DND-41 (cell line): ENCODE results near the gene CC2D2A.

Experiments
- ATAC-seq: fragments of 200-7000 bp; cut with Tn5 transposase; 3 replicates; pipeline ENCODE4 v1.9.1; 2021; ENCODE audit warnings: low read depth; ENCODE audit not compliant: insufficient read depth
- DNase-seq: peaks from one replicate; pipeline ENCODE4 v3.0.0-alpha.2; 2020
- H2AFZ ChIP-seq: 2 replicates; pipeline ENCODE4 v1.6.0; 2012; ENCODE audit warnings: low read depth, low read length
- H3K27ac ChIP-seq: 2 replicates; pipeline ENCODE4 v1.5.1; 2012; ENCODE audit warnings: low read length, inconsistent platforms
- H3K27me3 ChIP-seq: fragments of 200-600 bp; sonication (generic); 2 replicates; pipeline ENCODE4 v1.6.0; 2012; ENCODE audit warnings: low read length, mild to moderate bottlenecking, inconsistent platforms; ENCODE audit not compliant: insufficient read depth, poor library complexity
- H3K36me3 ChIP-seq: 2 replicates; pipeline ENCODE4 v1.5.1; 2012; ENCODE audit warnings: low read length, inconsistent platforms; ENCODE audit not compliant: insufficient read depth
- H3K4me1 ChIP-seq: 2 replicates; pipeline ENCODE4 v1.5.1; 2012; ENCODE audit warnings: mild to moderate bottlenecking, low read length; ENCODE audit not compliant: insufficient read depth
- H3K4me2 ChIP-seq: 2 replicates; pipeline ENCODE4 v1.6.0; 2012; ENCODE audit warnings: mild to moderate bottlenecking, moderate library complexity, low read length, inconsistent platforms; ENCODE audit not compliant: insufficient read depth
- H3K4me3 ChIP-seq, 2 experiments: fragments of 200-600 bp in 1 of 2; shearing (Covaris generic) in 1 of 2; 2 replicates each; pipeline ENCODE4 v1.5.1; 2012 to 2016; ENCODE audit warnings: inconsistent platforms in 2 of 2, low read length in 2 of 2, mild to moderate bottlenecking in 2 of 2, low read depth in 1 of 2, moderate library complexity in 1 of 2
- H3K79me2 ChIP-seq: 2 replicates; pipeline ENCODE4 v1.6.0; 2012; ENCODE audit warnings: low read length, inconsistent platforms; ENCODE audit not compliant: insufficient read depth
- H3K9ac ChIP-seq: 2 replicates; pipeline ENCODE4 v1.6.0; 2012; ENCODE audit warnings: low read depth, mild to moderate bottlenecking, inconsistent platforms, low read length, moderate library complexity
- H3K9me3 ChIP-seq: 2 replicates; pipeline ENCODE4 v1.5.1; 2012; ENCODE audit warnings: low read length, moderate library complexity, mild to moderate bottlenecking, inconsistent platforms; ENCODE audit not compliant: insufficient read depth, severe bottlenecking
- H4K20me1 ChIP-seq: 2 replicates; pipeline ENCODE4 v1.6.0; 2012; ENCODE audit warnings: low read length; ENCODE audit not compliant: insufficient read depth
- EZH2 ChIP-seq: IDR thresholded peaks from 3 replicates; pipeline ENCODE4 v1.6.1; 2012; ENCODE audit warnings: borderline replicate concordance, low read depth, mild to moderate bottlenecking, moderate library complexity, low read length, inconsistent platforms; ENCODE audit not compliant: severe bottlenecking
- TF ChIP-seq, protein P1 (sequence below): IDR thresholded peaks from 2 replicates; pipeline ENCODE4 v1.5.1; 2012; ENCODE audit warnings: borderline replicate concordance, low read length, moderate library complexity, mild to moderate bottlenecking; ENCODE audit not compliant: poor library complexity, severe bottlenecking; ENCODE audit errors: extremely low read depth

The CC2D2A gene

DNA sequence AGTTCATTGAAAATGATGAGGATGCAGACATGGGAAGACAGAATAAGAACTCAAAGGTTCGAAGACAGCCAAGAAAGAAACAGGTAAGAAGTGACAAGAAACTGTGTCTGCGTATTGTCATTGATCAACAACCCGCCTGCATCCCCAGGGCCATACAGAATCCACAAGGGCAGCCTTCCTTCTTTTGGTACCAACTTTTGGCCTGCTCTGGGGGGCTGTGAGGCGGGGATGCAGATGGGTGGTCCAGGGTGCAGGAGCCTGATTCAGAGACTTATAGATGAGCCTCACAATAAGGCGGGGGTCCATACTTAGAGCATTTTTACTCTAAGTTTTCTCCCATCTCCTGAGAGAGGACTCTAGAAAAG lies 9.0 kb downstream of the CC2D2A start:
- no peaks in the 10 kb centered on the region for H3K9me3 ChIP-seq
- H3K4me2 ChIP-seq, result no peak overlapping the region

DNA sequence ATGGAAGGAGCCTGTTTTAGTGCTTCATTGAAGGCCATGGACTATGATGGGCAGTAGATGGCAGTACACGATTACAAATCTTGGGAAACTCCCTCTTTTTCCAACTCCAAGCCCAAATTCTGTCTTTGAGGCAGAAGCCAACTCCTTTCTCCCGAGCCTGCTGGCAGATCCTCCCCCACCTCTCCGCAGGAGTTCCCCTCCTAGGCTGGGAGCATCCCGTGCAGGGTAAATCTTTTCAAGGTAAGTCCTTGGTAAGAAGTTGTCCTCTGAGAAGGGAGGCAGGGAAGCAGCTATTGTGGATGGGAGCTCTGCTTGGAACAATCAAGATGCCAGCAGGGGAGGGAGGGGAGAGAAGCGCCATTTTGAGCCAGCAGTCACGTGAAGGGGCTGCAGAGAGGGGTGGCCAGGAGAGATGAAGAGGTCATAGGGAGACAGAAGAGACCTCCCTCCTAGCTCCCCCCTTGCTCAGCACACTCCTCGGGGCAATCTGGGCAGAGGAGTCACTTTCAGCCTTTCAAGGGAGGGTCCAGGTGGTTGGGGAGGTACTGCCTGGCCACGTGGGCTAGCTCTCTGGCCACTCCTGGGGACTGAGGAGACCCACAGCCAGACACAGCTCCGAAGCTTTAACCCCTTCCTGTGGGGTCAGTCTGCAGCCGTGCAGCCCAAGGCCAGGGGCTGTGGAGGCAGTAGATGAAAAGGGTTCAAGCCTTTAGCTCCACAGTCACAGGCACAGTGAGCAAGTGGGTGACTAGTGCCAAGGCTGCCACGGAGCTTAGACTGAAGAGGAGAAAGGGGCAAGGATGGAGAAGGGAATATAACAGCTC lies 9.6 kb downstream of the CC2D2A start:
- no peak overlapping the region for H3K27ac ChIP-seq
- no peaks in the 10 kb centered on the region for H3K4me1 ChIP-seq
- H3K4me3 ChIP-seq, result no peak overlapping the region
- H3K36me3 ChIP-seq, result no peaks in the 10 kb centered on the region
- DNase-seq (peak; percentile 35), ATAC-seq (peak; percentile 80; the same call in 2 of the 3 replicates)
- H3K27me3 ChIP-seq, result no peaks in the 10 kb centered on the region
- H3K79me2 ChIP-seq, result no peaks in the 10 kb centered on the region
- H3K4me2 ChIP-seq, result no peak overlapping the region
- H3K9ac ChIP-seq, result no peak overlapping the region
- H2AFZ ChIP-seq, result no peak overlapping the region
- TF ChIP-seq EZH2, result no peak
- TF ChIP-seq, protein P1, sequence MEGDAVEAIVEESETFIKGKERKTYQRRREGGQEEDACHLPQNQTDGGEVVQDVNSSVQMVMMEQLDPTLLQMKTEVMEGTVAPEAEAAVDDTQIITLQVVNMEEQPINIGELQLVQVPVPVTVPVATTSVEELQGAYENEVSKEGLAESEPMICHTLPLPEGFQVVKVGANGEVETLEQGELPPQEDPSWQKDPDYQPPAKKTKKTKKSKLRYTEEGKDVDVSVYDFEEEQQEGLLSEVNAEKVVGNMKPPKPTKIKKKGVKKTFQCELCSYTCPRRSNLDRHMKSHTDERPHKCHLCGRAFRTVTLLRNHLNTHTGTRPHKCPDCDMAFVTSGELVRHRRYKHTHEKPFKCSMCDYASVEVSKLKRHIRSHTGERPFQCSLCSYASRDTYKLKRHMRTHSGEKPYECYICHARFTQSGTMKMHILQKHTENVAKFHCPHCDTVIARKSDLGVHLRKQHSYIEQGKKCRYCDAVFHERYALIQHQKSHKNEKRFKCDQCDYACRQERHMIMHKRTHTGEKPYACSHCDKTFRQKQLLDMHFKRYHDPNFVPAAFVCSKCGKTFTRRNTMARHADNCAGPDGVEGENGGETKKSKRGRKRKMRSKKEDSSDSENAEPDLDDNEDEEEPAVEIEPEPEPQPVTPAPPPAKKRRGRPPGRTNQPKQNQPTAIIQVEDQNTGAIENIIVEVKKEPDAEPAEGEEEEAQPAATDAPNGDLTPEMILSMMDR, result peak; percentile 82
- no peaks in the 10 kb centered on the region for H3K9me3 ChIP-seq
- no peaks in the 10 kb centered on the region for H4K20me1 ChIP-seq

More for the DNA sequence above, 9.0 kb downstream of the CC2D2A start:
- no peak overlapping the region for H3K9ac ChIP-seq
- no peak overlapping the region for H3K27ac ChIP-seq
- no peak for TF ChIP-seq EZH2
- TF ChIP-seq, protein P1, result no peak
- no peaks in the 10 kb centered on the region for H3K27me3 ChIP-seq
- no peak overlapping the region for H3K4me3 ChIP-seq
- no peaks in the 10 kb centered on the region for H3K79me2 ChIP-seq
- no peak for ATAC-seq
- no peak overlapping the region for H2AFZ ChIP-seq
- DNase-seq, result no peak
- H3K4me1 ChIP-seq, result no peaks in the 10 kb centered on the region
- H3K36me3 ChIP-seq, result no peaks in the 10 kb centered on the region
- H4K20me1 ChIP-seq, result no peaks in the 10 kb centered on the region

DNA sequence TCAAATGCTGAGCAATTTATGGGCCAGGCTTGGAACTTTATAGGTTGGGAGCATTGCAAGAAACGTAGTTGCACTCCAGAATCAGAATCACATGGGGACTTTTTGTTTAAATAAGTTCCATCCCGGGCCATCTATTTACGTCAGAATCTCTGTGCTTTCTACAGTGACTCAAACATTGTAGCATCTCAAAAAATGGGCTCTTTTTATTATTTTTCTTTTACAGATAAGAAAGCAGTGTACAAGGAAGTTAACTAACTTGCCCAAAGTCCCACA lies 10.2 kb downstream of the CC2D2A start:
- Histone ChIP-seq H2AFZ (no peak overlapping the region), H3K36me3 (no peaks in the 10 kb centered on the region), H3K9ac (no peak overlapping the region), H3K4me2 (no peak overlapping the region), H4K20me1 (no peaks in the 10 kb centered on the region), H3K4me1 (no peaks in the 10 kb centered on the region), H3K27ac (no peak overlapping the region), H3K9me3 (no peaks in the 10 kb centered on the region), H3K27me3 (no peaks in the 10 kb centered on the region), H3K79me2 (no peaks in the 10 kb centered on the region), H3K4me3 (no peak overlapping the region)
- DNase-seq (no peak), ATAC-seq (no peak)
- TF ChIP-seq, protein P1, result no peak
- no peak for TF ChIP-seq EZH2
